C4-2B (cell line): ENCODE data around the gene BBX.

Experiments used
- H3K27ac ChIP-seq: fragments of 450-650 bp; 2 replicates; pipeline ENCODE4 v1.5.1; 2017
- ZFX ChIP-seq: fragments of 450-650 bp; IDR thresholded peaks from 2 replicates; pipeline ENCODE4 v1.6.1; 2017
- TF ChIP-seq, protein P1 (sequence below): fragments of 450-650 bp; conservative IDR thresholded peaks from 2 replicates; pipeline ENCODE4 v1.5.1; 2017; ENCODE audit warnings: mild to moderate bottlenecking

The BBX gene

DNA sequence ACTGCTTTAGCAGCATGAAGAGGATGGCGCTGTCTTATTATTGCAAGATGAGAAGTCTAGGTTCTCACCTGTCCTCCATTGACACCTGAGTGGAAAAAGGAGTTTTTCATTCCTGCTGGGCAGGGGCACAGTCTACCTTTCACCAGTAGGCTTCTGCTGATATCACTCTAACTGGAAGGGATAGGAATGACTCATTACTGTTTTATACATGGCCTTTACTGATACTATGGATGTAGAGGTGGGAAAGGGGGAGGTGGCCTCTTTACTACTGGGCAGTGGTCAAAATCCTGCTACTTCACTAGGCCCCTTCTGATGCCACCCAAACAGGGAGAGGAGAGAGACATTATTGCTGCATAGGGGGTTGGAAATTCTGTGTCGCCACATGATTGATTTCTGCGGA lies 97.8 kb downstream of the BBX start:
- H3K27ac ChIP-seq: no peak overlapping the region
- TF ChIP-seq, protein P1, sequence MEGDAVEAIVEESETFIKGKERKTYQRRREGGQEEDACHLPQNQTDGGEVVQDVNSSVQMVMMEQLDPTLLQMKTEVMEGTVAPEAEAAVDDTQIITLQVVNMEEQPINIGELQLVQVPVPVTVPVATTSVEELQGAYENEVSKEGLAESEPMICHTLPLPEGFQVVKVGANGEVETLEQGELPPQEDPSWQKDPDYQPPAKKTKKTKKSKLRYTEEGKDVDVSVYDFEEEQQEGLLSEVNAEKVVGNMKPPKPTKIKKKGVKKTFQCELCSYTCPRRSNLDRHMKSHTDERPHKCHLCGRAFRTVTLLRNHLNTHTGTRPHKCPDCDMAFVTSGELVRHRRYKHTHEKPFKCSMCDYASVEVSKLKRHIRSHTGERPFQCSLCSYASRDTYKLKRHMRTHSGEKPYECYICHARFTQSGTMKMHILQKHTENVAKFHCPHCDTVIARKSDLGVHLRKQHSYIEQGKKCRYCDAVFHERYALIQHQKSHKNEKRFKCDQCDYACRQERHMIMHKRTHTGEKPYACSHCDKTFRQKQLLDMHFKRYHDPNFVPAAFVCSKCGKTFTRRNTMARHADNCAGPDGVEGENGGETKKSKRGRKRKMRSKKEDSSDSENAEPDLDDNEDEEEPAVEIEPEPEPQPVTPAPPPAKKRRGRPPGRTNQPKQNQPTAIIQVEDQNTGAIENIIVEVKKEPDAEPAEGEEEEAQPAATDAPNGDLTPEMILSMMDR: no peak
- TF ChIP-seq ZFX: no peak

DNA sequence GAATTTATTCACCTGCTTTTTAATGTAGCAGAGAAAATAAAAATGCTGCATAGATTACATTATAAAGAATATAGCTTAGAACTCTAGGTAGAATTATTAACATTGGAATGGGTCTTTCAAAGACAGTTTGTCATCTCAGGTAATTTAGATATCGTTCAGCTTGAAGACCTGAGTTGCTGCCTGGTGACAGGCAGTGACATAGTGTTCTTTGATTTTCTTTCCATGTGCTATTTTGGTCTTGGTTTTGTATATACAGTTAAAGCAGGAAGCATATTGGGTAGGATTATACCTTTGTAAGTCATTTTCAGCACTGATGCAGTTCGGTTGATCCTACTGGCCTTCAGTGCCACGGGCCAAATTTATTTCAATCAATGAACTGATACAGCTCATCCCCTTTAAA lies 98.7 kb downstream of the BBX start:
- no peak overlapping the region for H3K27ac ChIP-seq
- TF ChIP-seq ZFX: no peak
- TF ChIP-seq, protein P1: no peak

DNA sequence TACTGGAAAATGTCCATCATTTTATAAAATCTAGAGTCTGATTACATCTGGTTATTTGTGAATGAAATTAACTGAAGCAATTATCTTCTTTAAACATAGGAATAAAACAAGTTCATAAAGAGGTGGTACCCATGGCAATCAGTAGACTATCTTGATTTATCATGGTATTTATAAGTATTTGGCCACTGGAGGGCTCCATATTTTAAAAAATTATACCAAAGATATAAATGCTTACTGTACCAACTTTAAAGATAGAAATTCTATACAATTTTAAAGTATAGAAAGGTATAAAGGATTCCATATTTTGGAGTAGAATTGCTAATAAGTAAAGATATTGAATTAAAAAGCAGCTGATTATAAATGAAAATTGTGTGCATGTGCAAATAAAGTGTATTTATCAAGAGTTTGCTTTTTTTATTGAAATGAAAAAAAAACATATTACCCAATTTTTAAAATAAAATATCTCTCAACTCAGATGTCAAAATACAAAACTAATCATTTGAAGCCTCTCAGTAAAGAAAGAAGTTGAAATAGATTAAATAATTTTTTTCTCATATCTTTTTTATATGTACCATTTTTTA lies 105.3 kb downstream of the BBX start:
- TF ChIP-seq, protein P1: peak; percentile 45
- no peak for TF ChIP-seq ZFX

DNA sequence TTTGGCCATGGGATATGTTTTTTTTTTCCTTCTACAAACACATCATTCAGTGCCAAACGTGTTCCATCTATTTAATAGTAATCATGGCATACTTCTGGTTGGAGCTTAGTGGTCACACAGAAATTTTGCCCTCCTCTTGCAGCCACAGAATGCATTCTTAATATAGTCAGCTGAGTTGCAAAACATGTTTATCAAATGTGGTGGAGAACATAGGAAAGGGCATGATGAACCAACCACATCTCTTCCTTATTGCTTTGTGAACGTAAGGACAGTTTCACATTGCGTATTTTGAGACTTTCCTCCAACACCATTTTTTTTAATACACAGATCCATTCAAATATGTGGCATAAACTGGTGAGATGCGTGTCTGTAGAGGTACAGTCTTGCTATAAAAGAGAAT lies 106.8 kb downstream of the BBX start:
- H3K27ac ChIP-seq: no peak overlapping the region
- TF ChIP-seq, protein P1: no peak
- no peak for TF ChIP-seq ZFX

More for the DNA sequence above, 105.3 kb downstream of the BBX start:
- no peak overlapping the region for H3K27ac ChIP-seq

DNA sequence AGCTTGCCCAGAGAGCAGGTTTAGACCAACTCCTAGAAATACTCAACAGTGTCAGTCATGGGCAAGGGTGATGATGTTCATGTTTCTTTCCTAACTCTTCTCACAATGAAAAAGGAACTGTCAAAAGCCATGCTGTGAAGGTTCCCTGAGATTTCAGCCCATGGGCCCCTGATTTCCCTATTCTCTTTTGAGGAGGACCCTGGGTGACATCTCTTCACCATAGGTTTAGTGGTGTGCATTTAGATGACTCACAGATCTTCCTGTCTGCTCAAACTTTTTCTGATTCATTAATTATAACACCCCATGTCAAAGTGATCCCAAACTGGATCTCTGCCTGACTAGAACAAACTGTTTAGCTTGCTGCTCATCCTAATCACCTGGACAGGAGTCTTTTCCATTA lies 108.0 kb downstream of the BBX start:
- no peak for TF ChIP-seq ZFX
- TF ChIP-seq, protein P1: no peak

DNA sequence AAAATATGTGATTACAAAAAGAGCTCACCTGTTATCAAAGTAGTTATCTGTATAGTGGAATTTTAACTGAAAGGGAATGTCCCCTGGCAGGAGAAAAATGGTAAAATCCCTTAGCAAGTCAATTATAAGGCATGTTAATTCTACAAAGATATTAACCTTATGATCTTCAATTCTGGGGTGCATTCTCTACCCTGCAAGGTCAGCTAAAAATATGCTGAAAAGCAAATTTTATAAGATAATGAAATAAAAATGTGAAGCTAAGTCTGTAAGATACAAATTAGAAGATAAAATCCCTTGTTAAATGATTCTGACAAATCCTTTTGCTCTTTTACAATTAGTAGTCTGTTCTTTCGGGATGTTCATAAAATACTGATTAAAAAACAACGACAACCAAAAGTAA lies 109.8 kb downstream of the BBX start:
- H3K27ac ChIP-seq: no peak overlapping the region
- TF ChIP-seq, protein P1: no peak
- TF ChIP-seq ZFX: no peak

More for the DNA sequence above, 108.0 kb downstream of the BBX start:
- H3K27ac ChIP-seq: no peak overlapping the region

DNA sequence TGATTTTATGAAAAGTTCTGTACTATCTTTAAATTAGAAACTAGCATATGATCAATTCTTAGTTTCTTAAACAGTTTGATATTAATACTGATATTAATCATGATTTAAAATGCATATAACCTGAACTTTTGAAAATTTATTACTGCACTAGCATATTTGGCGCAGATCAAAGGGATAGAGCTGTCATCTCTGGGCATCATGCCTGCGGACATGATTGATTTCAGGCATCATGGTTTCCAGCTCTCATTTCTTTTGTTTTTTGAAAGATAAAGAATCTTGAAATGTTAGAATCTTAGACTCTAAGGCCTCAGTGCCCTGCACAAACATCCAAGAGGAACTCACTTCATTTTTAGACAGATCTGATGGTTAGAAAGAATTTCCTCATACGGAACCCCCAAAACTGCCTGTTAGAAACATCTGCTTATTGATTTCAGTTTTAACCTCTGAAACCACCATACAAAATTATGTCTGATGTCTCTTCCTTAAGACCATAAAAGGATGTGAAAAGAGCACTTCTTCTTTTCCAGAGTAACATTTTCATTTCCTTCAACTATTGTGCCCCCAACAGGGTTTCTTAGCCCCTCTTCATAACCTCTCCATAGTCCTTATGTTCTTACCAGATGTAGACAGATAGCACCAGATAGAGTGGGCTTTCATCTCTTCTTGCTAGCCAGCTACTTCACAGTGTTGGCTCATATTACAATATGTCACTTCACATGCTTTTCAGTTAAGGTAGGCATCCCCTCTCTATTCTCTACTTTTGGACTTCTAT lies 110.8 kb downstream of the BBX start:
- TF ChIP-seq, protein P1: no peak
- no peak for TF ChIP-seq ZFX
- H3K27ac ChIP-seq: no peak overlapping the region
